Neutrophil (primary cell): ENCODE measurements around the gene ADAMTSL1.

Experiments used
- H3K27ac ChIP-seq: fragments of 200-600 bp; sonication (generic); 2 replicates; pipeline ENCODE4 v1.5.1; 2016; ENCODE audit warnings: mild to moderate bottlenecking, moderate library complexity
- H3K27me3 ChIP-seq: fragments of 200-600 bp; sonication (generic); 2 replicates; pipeline ENCODE4 v1.6.0; 2016; ENCODE audit warnings: mild to moderate bottlenecking
- H3K36me3 ChIP-seq: fragments of 200-600 bp; sonication (generic); 2 replicates; pipeline ENCODE4 v1.5.1; 2017
- H3K4me1 ChIP-seq, 2 experiments: fragments of 200-600 bp in 1 of 2; sonication (generic) in 1 of 2; 1 replicate in 1 of 2; 2 replicates in 1 of 2; pipeline versions ENCODE4 v1.5.1 to v1.6.1; 2013 to 2016; ENCODE audit warnings: low read depth in 1 of 2, low read length in 1 of 2, mild to moderate bottlenecking in 1 of 2, moderate library complexity in 1 of 2; ENCODE audit not compliant: control insufficient read depth in 1 of 2, insufficient read depth in 1 of 2
- H3K4me3 ChIP-seq, 2 experiments: fragments of 200-600 bp in 1 of 2; sonication (generic) in 1 of 2; 1 replicate in 1 of 2; 2 replicates in 1 of 2; pipeline ENCODE4 v1.5.1; 2013 to 2016; ENCODE audit warnings: low read depth in 1 of 2, low read length in 1 of 2, mild to moderate bottlenecking in 1 of 2, moderate library complexity in 1 of 2
- H3K9me3 ChIP-seq: fragments of 200-600 bp; sonication (generic); 2 replicates; pipeline ENCODE4 v1.5.1; 2016
- TF ChIP-seq, protein P1 (sequence below): fragments of 200-600 bp; sonication (generic); IDR thresholded peaks from 2 replicates; pipeline ENCODE4 v1.5.1; 2016; ENCODE audit warnings: antibody characterized with exemption

The ADAMTSL1 gene, protein sequence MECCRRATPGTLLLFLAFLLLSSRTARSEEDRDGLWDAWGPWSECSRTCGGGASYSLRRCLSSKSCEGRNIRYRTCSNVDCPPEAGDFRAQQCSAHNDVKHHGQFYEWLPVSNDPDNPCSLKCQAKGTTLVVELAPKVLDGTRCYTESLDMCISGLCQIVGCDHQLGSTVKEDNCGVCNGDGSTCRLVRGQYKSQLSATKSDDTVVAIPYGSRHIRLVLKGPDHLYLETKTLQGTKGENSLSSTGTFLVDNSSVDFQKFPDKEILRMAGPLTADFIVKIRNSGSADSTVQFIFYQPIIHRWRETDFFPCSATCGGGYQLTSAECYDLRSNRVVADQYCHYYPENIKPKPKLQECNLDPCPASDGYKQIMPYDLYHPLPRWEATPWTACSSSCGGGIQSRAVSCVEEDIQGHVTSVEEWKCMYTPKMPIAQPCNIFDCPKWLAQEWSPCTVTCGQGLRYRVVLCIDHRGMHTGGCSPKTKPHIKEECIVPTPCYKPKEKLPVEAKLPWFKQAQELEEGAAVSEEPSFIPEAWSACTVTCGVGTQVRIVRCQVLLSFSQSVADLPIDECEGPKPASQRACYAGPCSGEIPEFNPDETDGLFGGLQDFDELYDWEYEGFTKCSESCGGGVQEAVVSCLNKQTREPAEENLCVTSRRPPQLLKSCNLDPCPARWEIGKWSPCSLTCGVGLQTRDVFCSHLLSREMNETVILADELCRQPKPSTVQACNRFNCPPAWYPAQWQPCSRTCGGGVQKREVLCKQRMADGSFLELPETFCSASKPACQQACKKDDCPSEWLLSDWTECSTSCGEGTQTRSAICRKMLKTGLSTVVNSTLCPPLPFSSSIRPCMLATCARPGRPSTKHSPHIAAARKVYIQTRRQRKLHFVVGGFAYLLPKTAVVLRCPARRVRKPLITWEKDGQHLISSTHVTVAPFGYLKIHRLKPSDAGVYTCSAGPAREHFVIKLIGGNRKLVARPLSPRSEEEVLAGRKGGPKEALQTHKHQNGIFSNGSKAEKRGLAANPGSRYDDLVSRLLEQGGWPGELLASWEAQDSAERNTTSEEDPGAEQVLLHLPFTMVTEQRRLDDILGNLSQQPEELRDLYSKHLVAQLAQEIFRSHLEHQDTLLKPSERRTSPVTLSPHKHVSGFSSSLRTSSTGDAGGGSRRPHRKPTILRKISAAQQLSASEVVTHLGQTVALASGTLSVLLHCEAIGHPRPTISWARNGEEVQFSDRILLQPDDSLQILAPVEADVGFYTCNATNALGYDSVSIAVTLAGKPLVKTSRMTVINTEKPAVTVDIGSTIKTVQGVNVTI (N-terminal part only)

GRCh38 chr9:18473652-18474279, at the start of gene ADAMTSL1:
Gene ADAMTSL1, plus strand, starts transcription at chr9:18474153. Its CDS starts 80 bp downstream, at chr9:18474233.
- Histone ChIP-seq H3K36me3 (no peaks in the 10 kb centered on the region), H3K4me3 (no peak within 1 kb of the TSS), H3K27ac (no peak within 1 kb of the TSS), H3K27me3 (peaks cover 26% of the 10 kb centered on the region), H3K4me1 (no peaks in the 10 kb centered on the region), H3K9me3 (no peaks in the 10 kb centered on the region)
- TF ChIP-seq, protein P1, sequence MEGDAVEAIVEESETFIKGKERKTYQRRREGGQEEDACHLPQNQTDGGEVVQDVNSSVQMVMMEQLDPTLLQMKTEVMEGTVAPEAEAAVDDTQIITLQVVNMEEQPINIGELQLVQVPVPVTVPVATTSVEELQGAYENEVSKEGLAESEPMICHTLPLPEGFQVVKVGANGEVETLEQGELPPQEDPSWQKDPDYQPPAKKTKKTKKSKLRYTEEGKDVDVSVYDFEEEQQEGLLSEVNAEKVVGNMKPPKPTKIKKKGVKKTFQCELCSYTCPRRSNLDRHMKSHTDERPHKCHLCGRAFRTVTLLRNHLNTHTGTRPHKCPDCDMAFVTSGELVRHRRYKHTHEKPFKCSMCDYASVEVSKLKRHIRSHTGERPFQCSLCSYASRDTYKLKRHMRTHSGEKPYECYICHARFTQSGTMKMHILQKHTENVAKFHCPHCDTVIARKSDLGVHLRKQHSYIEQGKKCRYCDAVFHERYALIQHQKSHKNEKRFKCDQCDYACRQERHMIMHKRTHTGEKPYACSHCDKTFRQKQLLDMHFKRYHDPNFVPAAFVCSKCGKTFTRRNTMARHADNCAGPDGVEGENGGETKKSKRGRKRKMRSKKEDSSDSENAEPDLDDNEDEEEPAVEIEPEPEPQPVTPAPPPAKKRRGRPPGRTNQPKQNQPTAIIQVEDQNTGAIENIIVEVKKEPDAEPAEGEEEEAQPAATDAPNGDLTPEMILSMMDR = no peak

DNA sequence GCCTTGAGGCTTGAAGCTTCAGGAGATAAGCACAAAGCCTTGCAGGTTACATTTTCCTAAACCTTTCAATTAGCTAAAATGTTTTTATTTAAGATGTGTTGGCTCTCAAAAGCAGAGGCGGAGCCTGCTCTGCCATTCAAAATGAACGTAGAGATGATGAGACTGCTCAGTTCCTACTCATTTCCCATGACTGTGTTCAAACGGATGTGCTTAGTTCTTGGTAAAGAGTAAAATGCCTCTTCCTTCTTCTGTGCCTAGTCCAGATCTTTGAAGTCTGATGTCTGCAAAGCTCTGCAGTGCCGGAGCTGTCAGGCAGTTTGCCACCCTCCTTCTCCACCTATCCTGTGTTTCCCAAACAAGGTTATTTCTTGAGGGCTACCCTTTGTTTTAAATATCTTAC, 46.3 kb upstream of the ADAMTSL1 start:
- no peaks in the 10 kb centered on the region for H3K4me1 ChIP-seq
- H3K27me3 ChIP-seq = no peaks in the 10 kb centered on the region
- H3K4me3 ChIP-seq = no peak overlapping the region
- no peak overlapping the region for H3K27ac ChIP-seq
- no peaks in the 10 kb centered on the region for H3K9me3 ChIP-seq
- TF ChIP-seq, protein P1 = no peak
- H3K36me3 ChIP-seq = no peaks in the 10 kb centered on the region

- no peak overlapping the region for H3K27ac ChIP-seq
- no peaks in the 10 kb centered on the region for H3K27me3 ChIP-seq
- H3K9me3 ChIP-seq = no peaks in the 10 kb centered on the region
- TF ChIP-seq, protein P1 = no peak
- no peak overlapping the region for H3K4me3 ChIP-seq
- H3K36me3 ChIP-seq = no peaks in the 10 kb centered on the region
- H3K4me1 ChIP-seq = no peaks in the 10 kb centered on the region
These were observed 45.3 kb upstream of the ADAMTSL1 start for GRCh38 chr9:18428661-18429060.

- Histone ChIP-seq H3K27me3 (no peaks in the 10 kb centered on the region), H3K9me3 (no peaks in the 10 kb centered on the region), H3K27ac (no peak overlapping the region), H3K36me3 (no peaks in the 10 kb centered on the region), H3K4me3 (no peak overlapping the region), H3K4me1 (no peaks in the 10 kb centered on the region)
- TF ChIP-seq, protein P1 = no peak
These were observed 44.9 kb upstream of the ADAMTSL1 start for GRCh38 chr9:18429070-18429469.

DNA sequence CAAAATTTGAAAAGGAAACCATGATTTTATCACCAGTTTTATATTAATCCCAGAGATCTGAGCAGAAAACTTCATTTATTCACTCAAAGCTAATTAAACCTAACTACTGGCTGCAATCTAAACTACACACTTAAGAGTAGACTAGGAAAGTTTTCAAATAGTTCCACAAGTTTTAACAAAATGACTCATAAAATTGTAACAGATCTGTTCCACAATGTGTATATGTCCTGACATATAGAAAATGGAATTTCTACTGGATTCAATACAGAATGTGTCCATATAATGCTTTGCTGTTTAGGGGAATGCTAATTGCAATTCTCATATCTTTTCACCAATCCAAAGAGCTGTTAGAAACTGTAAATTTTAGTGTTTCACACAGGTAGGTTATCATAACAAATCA, 40.3 kb upstream of the ADAMTSL1 start:
- Histone ChIP-seq H3K27ac (no peak overlapping the region), H3K4me3 (no peak overlapping the region), H3K4me1 (no peaks in the 10 kb centered on the region), H3K9me3 (no peaks in the 10 kb centered on the region), H3K36me3 (no peaks in the 10 kb centered on the region), H3K27me3 (peaks cover 19% of the 10 kb centered on the region)
- TF ChIP-seq, protein P1 = no peak
